GM10266 (cell line): ENCODE data around the gene ICAM1.

ENCODE experiments used
- DNase-seq: peaks from one replicate; pipeline ENCODE4 v3.0.0; 2012; ENCODE audit errors: extremely low spot score
- CTCF ChIP-seq: IDR thresholded peaks from 2 replicates; pipeline ENCODE4 v1.5.1; 2012; ENCODE audit warnings: mild to moderate bottlenecking, low read depth; ENCODE audit not compliant: control insufficient read depth, insufficient read depth; ENCODE audit errors: missing control alignments

The ICAM1 gene

GRCh38 chr19:10268071-10268470 is 2.8 kb upstream of the ICAM1 start:
- DNase-seq, result no peak
- no peak for TF ChIP-seq CTCF

GRCh38 chr19:10269333-10270179 is 1.4 kb upstream of the ICAM1 start:
- TF ChIP-seq CTCF, result peak; percentile 97
- peak; percentile 77 for DNase-seq

- DNase-seq, result peak; percentile 69
- no peak for TF ChIP-seq CTCF
Observed at GRCh38 chr19:10270180-10270615, 722 bp upstream of the ICAM1 start.

DNA sequence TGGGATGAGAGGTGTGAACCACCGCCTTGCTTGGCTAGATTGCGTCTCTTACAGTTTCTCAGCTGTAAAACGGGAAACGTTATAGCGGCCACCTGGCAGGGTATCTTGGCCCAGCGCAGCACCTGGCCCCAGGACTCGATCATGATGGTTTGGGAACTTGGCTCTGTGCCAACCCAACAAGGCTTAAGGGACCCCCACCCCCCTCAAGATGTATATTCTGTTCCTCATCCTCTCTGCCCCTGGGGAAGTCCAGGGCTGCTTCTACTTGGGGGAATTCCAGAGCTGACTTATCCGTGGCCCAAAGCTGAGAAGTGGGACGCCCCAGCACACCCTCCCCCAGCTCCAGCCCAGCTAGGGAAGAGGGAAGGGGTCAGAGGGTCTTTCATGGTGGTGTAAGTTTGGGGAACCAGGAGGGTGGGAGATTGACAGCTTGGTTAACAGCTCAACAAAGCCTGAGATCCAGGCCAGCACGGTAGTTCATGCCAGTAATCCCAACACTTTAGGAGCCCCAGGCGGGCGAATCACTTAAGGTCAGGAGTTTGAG is 695 bp downstream of the ICAM1 start:
- no peak for TF ChIP-seq CTCF
- peak; percentile 55 for DNase-seq

DNA sequence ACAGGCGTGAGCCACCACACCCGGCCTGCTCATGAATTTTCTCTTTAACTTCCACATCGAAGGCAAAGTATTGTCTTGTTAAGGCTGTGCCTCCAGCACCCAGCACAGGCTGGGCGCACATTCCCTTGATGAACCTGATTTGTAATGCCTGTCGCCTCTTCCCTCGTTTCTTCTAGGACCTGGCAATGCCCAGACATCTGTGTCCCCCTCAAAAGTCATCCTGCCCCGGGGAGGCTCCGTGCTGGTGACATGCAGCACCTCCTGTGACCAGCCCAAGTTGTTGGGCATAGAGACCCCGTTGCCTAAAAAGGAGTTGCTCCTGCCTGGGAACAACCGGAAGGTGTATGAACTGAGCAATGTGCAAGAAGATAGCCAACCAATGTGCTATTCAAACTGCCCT is 3.7 kb downstream of the ICAM1 start:
- TF ChIP-seq CTCF, result no peak

GRCh38 chr19:10277795-10278589 is 7.1 kb downstream of the ICAM1 start:
- DNase-seq, result no peak
- no peak for TF ChIP-seq CTCF

More for the DNA sequence above, 3.7 kb downstream of the ICAM1 start:
- no peak for DNase-seq
